DOHH2 (cell line): ENCODE results near the gene C3orf20.

Source experiments
- H3F3A ChIP-seq: fragments of 200-600 bp; sonication (generic), shearing (Covaris generic); 2 replicates; pipeline ENCODE4 v1.6.0; 2016; ENCODE audit warnings: antibody characterized with exemption, mild to moderate bottlenecking; ENCODE audit not compliant: control insufficient read depth, insufficient read depth
- H3K27ac ChIP-seq: fragments of 200-600 bp; sonication (generic); 2 replicates; pipeline ENCODE4 v1.5.1; 2014; ENCODE audit warnings: low read depth, mild to moderate bottlenecking, low read length, moderate library complexity
- H3K27me3 ChIP-seq: fragments of 200-600 bp; sonication (generic); 2 replicates; pipeline ENCODE4 v1.6.1; 2014; ENCODE audit warnings: mild to moderate bottlenecking, low read length, mixed read lengths; ENCODE audit not compliant: control insufficient read depth
- H3K36me3 ChIP-seq: fragments of 200-600 bp; sonication (generic); 2 replicates; pipeline ENCODE4 v1.6.1; 2014; ENCODE audit warnings: mild to moderate bottlenecking, low read length, moderate library complexity, mixed read lengths; ENCODE audit not compliant: control insufficient read depth
- H3K4me1 ChIP-seq: fragments of 200-600 bp; sonication (generic); 2 replicates; pipeline ENCODE4 v1.6.1; 2014; ENCODE audit warnings: mild to moderate bottlenecking, low read length, mixed read lengths; ENCODE audit not compliant: control insufficient read depth
- H3K4me2 ChIP-seq: fragments of 200-600 bp; sonication (generic); 2 replicates; pipeline ENCODE4 v1.6.0; 2014; ENCODE audit warnings: mild to moderate bottlenecking, low read length, moderate library complexity
- H3K4me3 ChIP-seq: fragments of 200-600 bp; sonication (generic); 2 replicates; pipeline ENCODE4 v1.5.1; 2014; ENCODE audit warnings: mild to moderate bottlenecking, low read length, mixed read lengths
- H3K79me2 ChIP-seq: fragments of 200-600 bp; sonication (generic); 2 replicates; pipeline ENCODE4 v1.6.1; 2014; ENCODE audit warnings: mild to moderate bottlenecking, low read length, mixed read lengths; ENCODE audit not compliant: control insufficient read depth
- H3K9me2 ChIP-seq: fragments of 200-600 bp; sonication (generic); replicated peaks from 2 replicates; pipeline ENCODE4 v1.6.1; 2014; ENCODE audit warnings: mild to moderate bottlenecking, low read length, mixed read lengths; ENCODE audit not compliant: control insufficient read depth
- H3K9me3 ChIP-seq: fragments of 200-600 bp; sonication (generic); 2 replicates; pipeline ENCODE4 v1.6.1; 2014; ENCODE audit warnings: antibody characterized with exemption, low read length, mixed read lengths; ENCODE audit not compliant: control insufficient read depth, insufficient read depth
- H4K20me1 ChIP-seq: fragments of 200-600 bp; sonication (generic); 2 replicates; pipeline ENCODE4 v1.6.0; 2014; ENCODE audit warnings: low read depth, mild to moderate bottlenecking, antibody characterized with exemption, low read length, moderate library complexity; ENCODE audit not compliant: control insufficient read depth, insufficient read depth
- CTCF ChIP-seq: fragments of 200-600 bp; sonication (generic); IDR thresholded peaks from one replicate; pipeline ENCODE4 v1.5.1; 2014; ENCODE audit warnings: antibody characterized with exemption, mild to moderate bottlenecking, low read depth, low read length; ENCODE audit not compliant: poor library complexity, severe bottlenecking
- EZH2phosphoT487 ChIP-seq: fragments of 200-600 bp; sonication (generic); IDR thresholded peaks from 2 replicates; pipeline ENCODE4 v1.6.1; 2017; ENCODE audit warnings: borderline replicate concordance, mild to moderate bottlenecking, antibody characterized with exemption, low read length, moderate library complexity, mixed read lengths

The C3orf20 gene

GRCh38 chr3:14774431-14774830, 99.5 kb downstream of the C3orf20 start:
- Histone ChIP-seq H3K4me2 (no peak overlapping the region), H3K9me3 (peaks cover 4% of the 10 kb centered on the region), H3F3A (no peaks in the 10 kb centered on the region), H3K27me3 (no peaks in the 10 kb centered on the region), H3K79me2 (no peaks in the 10 kb centered on the region), H3K36me3 (no peaks in the 10 kb centered on the region), H3K4me3 (no peak overlapping the region), H3K9me2 (no peaks in the 10 kb centered on the region), H4K20me1 (no peaks in the 10 kb centered on the region), H3K27ac (no peak overlapping the region), H3K4me1 (peaks cover 12% of the 10 kb centered on the region)
- TF ChIP-seq CTCF = no peak
- TF ChIP-seq EZH2phosphoT487 = no peak

- H3K4me3 ChIP-seq = no peak overlapping the region
- no peak for TF ChIP-seq CTCF
- no peak for TF ChIP-seq EZH2phosphoT487
- H3K9me2 ChIP-seq = no peaks in the 10 kb centered on the region
- no peak overlapping the region for H3K27ac ChIP-seq
- no peaks in the 10 kb centered on the region for H3K36me3 ChIP-seq
- no peak overlapping the region for H3K4me2 ChIP-seq
- no peaks in the 10 kb centered on the region for H4K20me1 ChIP-seq
- H3K9me3 ChIP-seq = peaks cover 4% of the 10 kb centered on the region
- H3K4me1 ChIP-seq = peaks cover 12% of the 10 kb centered on the region
- H3K27me3 ChIP-seq = no peaks in the 10 kb centered on the region
- no peaks in the 10 kb centered on the region for H3F3A ChIP-seq
- H3K79me2 ChIP-seq = no peaks in the 10 kb centered on the region
These were observed 100.1 kb downstream of the C3orf20 start for GRCh38 chr3:14775011-14775410.

GRCh38 chr3:14775563-14775962, 100.6 kb downstream of the C3orf20 start:
- Histone ChIP-seq H3K36me3 (no peaks in the 10 kb centered on the region), H3K27ac (no peak overlapping the region), H3K4me2 (no peak overlapping the region), H3K9me3 (peaks cover 4% of the 10 kb centered on the region), H4K20me1 (no peaks in the 10 kb centered on the region), H3F3A (no peaks in the 10 kb centered on the region), H3K79me2 (no peaks in the 10 kb centered on the region), H3K9me2 (no peaks in the 10 kb centered on the region), H3K27me3 (no peaks in the 10 kb centered on the region), H3K4me1 (peaks cover 12% of the 10 kb centered on the region), H3K4me3 (no peak overlapping the region)
- TF ChIP-seq CTCF = no peak
- TF ChIP-seq EZH2phosphoT487 = no peak
